ENCODE results near the gene DSCAM.

The DSCAM gene

DNA sequence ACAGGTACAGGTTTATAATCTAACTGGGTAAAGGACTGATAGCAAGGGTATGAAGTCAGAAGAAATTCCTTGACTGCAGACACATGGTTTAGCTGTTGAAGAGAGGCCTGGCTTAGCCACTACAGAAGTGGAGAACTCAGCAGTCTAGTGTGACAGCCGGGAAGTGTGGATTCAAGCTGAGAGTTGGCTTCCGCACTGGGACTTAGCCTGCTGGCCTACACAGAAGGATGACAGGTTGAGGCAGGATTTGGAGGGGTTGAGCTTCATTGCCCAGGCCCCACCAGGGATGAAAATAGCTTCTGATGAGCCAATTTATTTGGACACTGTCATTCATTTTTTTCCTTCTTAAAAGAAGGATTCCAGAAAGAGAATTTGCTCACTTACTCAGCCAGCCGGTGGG lies 695.3 kb downstream of the DSCAM start:
- no peak overlapping the region for H3K27ac ChIP-seq (ENCODE audit: low read depth, low read length)
- no peak overlapping the region for H3K4me3 ChIP-seq (ENCODE audit: low read depth in 1 of 2, low read length in 2 of 2)
- H3K9ac ChIP-seq (ENCODE audit: low read depth in 1 of 2, low read length in 2 of 2): no peak overlapping the region
- no peaks in the 10 kb centered on the region for H3K4me1 ChIP-seq (ENCODE audit: control insufficient read depth in 1 of 2, insufficient read depth in 2 of 2, low read length in 2 of 2)
- H3K36me3 ChIP-seq (ENCODE audit: control insufficient read depth in 1 of 2, insufficient read depth in 2 of 2, low read length in 2 of 2): no peaks in the 10 kb centered on the region
- no peaks in the 10 kb centered on the region for H3K9me3 ChIP-seq (ENCODE audit: control insufficient read depth in 1 of 2, low read length in 2 of 2)
- no peaks in the 10 kb centered on the region for H3K27me3 ChIP-seq (ENCODE audit: control insufficient read depth in 1 of 2, insufficient read depth in 2 of 2, low read length in 2 of 2)

DNA sequence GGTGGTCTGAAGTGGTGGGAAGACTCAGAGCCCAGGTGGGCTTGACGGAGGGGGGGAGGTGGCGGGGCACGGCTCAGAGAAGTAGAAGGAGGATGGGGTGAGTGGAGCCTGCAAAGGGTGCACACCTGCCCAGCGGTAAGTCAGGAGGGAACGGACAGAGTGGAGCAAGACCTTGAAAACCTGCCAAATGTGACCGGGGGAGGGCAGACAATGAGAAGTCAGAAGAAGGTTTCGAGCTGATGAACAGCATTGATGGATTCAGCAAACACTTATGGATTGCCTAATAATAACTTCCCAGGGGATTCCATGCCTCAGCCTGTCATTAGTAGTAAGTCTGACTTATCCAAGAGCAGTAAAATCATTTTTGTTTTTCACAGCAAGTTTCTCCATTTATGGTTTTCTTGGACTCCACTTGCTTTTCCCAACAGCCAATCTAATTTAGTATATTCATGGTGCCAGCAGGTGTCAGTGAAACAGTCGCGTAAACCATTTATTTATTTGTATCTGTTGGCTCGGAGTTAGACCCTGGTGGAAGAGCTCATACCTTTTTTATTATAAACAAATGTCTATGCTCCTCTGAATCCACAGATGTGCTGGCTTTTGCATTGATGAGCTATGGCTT lies 700.6 kb downstream of the DSCAM start:
- no peak overlapping the region for H3K9ac ChIP-seq (ENCODE audit: low read depth in 1 of 2, low read length in 2 of 2)
- H3K27me3 ChIP-seq (ENCODE audit: control insufficient read depth in 1 of 2, insufficient read depth in 2 of 2, low read length in 2 of 2): no peaks in the 10 kb centered on the region
- no peak overlapping the region for H3K4me3 ChIP-seq (ENCODE audit: low read depth in 1 of 2, low read length in 2 of 2)
- no peaks in the 10 kb centered on the region for H3K9me3 ChIP-seq (ENCODE audit: control insufficient read depth in 1 of 2, low read length in 2 of 2)
- H3K36me3 ChIP-seq (ENCODE audit: control insufficient read depth in 1 of 2, insufficient read depth in 2 of 2, low read length in 2 of 2): no peaks in the 10 kb centered on the region
- H3K27ac ChIP-seq (ENCODE audit: low read depth, low read length): no peak overlapping the region
- H3K4me1 ChIP-seq (ENCODE audit: control insufficient read depth in 1 of 2, insufficient read depth in 2 of 2, low read length in 2 of 2): no peaks in the 10 kb centered on the region

DNA sequence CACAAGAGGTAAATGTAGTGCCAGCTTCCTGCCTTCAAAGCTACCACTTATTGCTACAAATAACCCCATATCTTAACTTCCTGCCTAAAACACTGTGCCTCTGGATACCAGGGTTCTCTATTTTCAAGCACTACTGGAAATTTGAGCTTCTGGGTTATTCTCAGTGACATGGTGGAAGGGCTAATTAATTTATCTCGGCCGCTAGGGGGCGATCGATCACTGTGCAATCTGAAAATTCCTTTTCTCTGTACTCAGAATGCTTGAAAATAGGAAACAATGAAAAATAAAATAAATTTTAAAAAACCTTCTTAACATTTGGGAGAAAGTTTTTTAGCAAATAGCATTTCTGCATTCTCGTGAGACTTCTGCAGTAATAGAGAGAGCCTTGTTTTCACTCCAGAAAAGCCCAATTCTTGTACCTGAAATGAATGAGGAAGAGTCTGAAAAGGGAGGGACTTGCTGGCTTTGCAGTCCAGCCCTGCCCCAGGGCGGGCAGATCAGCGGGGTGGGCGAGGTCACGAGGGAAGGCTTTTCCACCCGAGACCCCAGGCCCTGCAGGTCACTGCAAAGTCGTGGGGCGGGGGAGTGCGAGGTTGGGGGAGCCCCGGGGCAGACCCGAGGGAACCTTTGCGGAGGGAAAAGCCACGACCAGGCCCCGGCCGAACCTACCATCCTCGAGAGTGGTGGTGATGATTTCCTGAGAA lies 703.0 kb downstream of the DSCAM start:
- no peaks in the 10 kb centered on the region for H3K4me1 ChIP-seq (ENCODE audit: control insufficient read depth in 1 of 2, insufficient read depth in 2 of 2, low read length in 2 of 2)
- H3K4me3 ChIP-seq (ENCODE audit: low read depth in 1 of 2, low read length in 2 of 2): no peak overlapping the region
- no peak overlapping the region for H3K9ac ChIP-seq (ENCODE audit: low read depth in 1 of 2, low read length in 2 of 2)
- no peak overlapping the region for H3K27ac ChIP-seq (ENCODE audit: low read depth, low read length)
- H3K9me3 ChIP-seq (ENCODE audit: control insufficient read depth in 1 of 2, low read length in 2 of 2): no peaks in the 10 kb centered on the region
- no peaks in the 10 kb centered on the region for H3K27me3 ChIP-seq (ENCODE audit: control insufficient read depth in 1 of 2, insufficient read depth in 2 of 2, low read length in 2 of 2)
- H3K36me3 ChIP-seq (ENCODE audit: control insufficient read depth in 1 of 2, insufficient read depth in 2 of 2, low read length in 2 of 2): no peaks in the 10 kb centered on the region

DNA sequence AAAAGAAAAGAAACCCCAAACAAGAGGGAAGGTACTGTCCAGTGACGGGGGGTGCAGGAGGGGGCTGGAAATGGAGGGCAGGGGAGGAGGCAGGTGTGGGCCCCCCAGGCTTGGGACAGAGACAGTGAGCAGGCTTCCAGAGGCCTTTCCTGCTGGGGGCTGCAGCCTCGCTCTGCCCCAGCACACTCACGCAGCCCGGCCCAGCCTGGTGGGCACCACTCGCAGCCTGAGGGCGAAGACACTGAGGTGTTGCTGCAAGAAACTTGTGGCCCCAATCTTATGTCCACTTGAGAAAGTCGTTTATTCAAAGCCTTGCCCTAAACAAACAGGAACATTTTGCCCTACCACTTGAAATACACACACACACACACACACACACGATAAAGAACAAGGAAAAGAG lies 705.3 kb downstream of the DSCAM start:
- H3K9me3 ChIP-seq (ENCODE audit: control insufficient read depth in 1 of 2, low read length in 2 of 2): no peaks in the 10 kb centered on the region
- H3K27me3 ChIP-seq (ENCODE audit: control insufficient read depth in 1 of 2, insufficient read depth in 2 of 2, low read length in 2 of 2): no peaks in the 10 kb centered on the region
- no peaks in the 10 kb centered on the region for H3K36me3 ChIP-seq (ENCODE audit: control insufficient read depth in 1 of 2, insufficient read depth in 2 of 2, low read length in 2 of 2)
- H3K9ac ChIP-seq (ENCODE audit: low read depth in 1 of 2, low read length in 2 of 2): no peak overlapping the region
- H3K4me1 ChIP-seq (ENCODE audit: control insufficient read depth in 1 of 2, insufficient read depth in 2 of 2, low read length in 2 of 2): no peaks in the 10 kb centered on the region
- no peak overlapping the region for H3K4me3 ChIP-seq (ENCODE audit: low read depth in 1 of 2, low read length in 2 of 2)
- H3K27ac ChIP-seq (ENCODE audit: low read depth, low read length): no peak overlapping the region

DNA sequence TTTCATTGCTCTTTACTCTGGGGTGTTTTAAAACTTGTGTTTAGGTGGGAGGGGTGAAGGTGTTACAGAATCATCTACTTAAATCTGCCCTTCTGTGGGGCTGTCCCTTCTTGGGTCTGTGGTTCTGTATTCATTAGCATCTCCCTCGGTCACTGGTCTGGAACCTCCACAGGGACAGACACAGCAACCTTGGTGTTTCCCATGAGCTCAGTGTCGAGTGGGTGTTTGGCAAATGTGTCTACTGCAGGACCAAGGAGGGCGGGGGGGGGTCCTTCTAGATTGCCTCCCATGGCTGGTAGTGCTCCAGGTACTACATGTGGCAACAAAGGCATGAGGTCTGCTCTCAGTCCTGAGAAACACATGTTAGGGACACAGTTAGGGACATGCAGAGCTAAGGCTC lies 706.3 kb downstream of the DSCAM start:
- H3K9ac ChIP-seq (ENCODE audit: low read depth in 1 of 2, low read length in 2 of 2): no peak overlapping the region
- H3K27me3 ChIP-seq (ENCODE audit: control insufficient read depth in 1 of 2, insufficient read depth in 2 of 2, low read length in 2 of 2): no peaks in the 10 kb centered on the region
- H3K27ac ChIP-seq (ENCODE audit: low read depth, low read length): no peak overlapping the region
- no peaks in the 10 kb centered on the region for H3K9me3 ChIP-seq (ENCODE audit: control insufficient read depth in 1 of 2, low read length in 2 of 2)
- no peaks in the 10 kb centered on the region for H3K36me3 ChIP-seq (ENCODE audit: control insufficient read depth in 1 of 2, insufficient read depth in 2 of 2, low read length in 2 of 2)
- H3K4me1 ChIP-seq (ENCODE audit: control insufficient read depth in 1 of 2, insufficient read depth in 2 of 2, low read length in 2 of 2): no peaks in the 10 kb centered on the region
- no peak overlapping the region for H3K4me3 ChIP-seq (ENCODE audit: low read depth in 1 of 2, low read length in 2 of 2)

DNA sequence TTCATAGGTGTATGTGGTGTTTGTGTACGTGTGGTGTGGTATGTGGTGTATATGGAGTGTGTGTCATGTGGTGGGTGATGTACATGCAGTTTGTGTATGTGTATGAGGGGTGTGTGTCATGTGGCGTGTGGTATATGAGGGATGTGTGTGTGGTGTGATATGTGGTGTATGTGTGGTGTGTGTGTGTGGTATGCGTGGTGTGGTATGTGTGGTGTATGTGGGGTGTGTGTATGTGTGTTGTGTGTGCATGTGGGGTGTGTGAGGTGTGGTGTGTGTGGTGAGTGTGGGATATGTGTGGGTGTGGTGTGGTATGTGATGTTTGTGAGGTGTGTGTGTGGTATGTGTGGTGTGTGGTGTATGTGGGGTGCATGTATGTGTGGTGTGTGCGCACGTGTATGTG lies 707.3 kb downstream of the DSCAM start:
- Histone ChIP-seq H3K36me3 (ENCODE audit: control insufficient read depth in 1 of 2, insufficient read depth in 2 of 2, low read length in 2 of 2) (no peaks in the 10 kb centered on the region), H3K9me3 (ENCODE audit: control insufficient read depth in 1 of 2, low read length in 2 of 2) (no peaks in the 10 kb centered on the region), H3K9ac (ENCODE audit: low read depth in 1 of 2, low read length in 2 of 2) (no peak overlapping the region), H3K27ac (ENCODE audit: low read depth, low read length) (no peak overlapping the region), H3K4me3 (ENCODE audit: low read depth in 1 of 2, low read length in 2 of 2) (no peak overlapping the region), H3K4me1 (ENCODE audit: control insufficient read depth in 1 of 2, insufficient read depth in 2 of 2, low read length in 2 of 2) (no peaks in the 10 kb centered on the region), H3K27me3 (ENCODE audit: control insufficient read depth in 1 of 2, insufficient read depth in 2 of 2, low read length in 2 of 2) (no peaks in the 10 kb centered on the region)

DNA sequence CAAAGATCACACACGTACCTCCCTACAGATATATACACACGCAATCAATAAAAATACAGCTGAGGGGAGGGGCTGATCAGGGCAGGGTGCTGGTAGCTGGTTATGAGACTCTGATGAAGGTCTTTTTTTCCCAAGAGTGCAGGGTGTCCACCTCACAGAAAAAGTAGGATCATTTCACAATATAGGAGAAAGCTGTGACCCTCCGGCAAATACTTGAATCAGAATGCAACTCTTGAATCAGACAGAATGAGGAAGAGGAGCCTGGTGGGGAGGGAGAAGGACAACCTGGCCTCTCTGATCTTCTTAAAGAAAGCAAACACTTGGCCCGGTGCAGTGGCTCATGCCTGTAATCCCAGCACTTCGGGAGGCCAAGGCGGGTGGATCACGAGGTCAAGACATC lies 710.4 kb downstream of the DSCAM start:
- no peak overlapping the region for H3K27ac ChIP-seq (ENCODE audit: low read depth, low read length)
- H3K36me3 ChIP-seq (ENCODE audit: control insufficient read depth in 1 of 2, insufficient read depth in 2 of 2, low read length in 2 of 2): no peaks in the 10 kb centered on the region
- H3K27me3 ChIP-seq (ENCODE audit: control insufficient read depth in 1 of 2, insufficient read depth in 2 of 2, low read length in 2 of 2): no peaks in the 10 kb centered on the region
- no peak overlapping the region for H3K9ac ChIP-seq (ENCODE audit: low read depth in 1 of 2, low read length in 2 of 2)
- H3K4me1 ChIP-seq (ENCODE audit: control insufficient read depth in 1 of 2, insufficient read depth in 2 of 2, low read length in 2 of 2): no peaks in the 10 kb centered on the region
- no peaks in the 10 kb centered on the region for H3K9me3 ChIP-seq (ENCODE audit: control insufficient read depth in 1 of 2, low read length in 2 of 2)
- H3K4me3 ChIP-seq (ENCODE audit: low read depth in 1 of 2, low read length in 2 of 2): no peak overlapping the region

DNA sequence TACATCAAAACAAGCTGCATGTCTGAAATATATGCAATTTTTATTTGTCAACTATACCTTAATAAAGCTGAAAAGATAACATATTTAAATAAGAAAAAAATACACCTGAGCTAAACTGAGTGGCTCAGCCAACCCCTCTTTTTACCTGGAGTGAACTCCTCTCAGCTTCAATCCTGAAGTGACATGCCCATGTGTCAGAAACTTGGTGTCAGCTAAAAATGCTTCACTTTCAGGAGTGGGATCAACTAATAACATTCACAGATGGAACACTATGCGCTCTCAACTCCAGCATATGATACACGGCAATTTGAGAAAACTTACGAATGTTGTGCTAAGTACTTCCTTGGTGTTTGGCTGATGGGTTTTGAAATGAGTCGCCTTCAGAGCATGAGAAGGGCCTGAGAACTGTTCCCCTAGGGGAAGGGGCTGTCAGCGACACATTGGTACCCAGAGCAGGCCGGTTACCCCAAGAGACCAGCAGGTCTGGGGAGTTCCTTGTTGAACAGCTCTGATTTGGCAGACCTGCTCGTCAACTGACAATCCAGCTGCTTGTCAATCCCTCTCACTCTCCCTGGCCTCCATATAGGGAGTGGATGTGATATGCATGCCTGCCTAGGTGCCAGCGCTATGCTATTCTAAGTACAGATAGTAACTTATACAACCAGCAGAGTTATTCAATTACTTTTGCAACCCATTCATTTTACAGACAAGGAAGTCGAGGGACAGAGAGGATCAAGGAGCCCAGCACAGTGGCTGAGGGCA lies 712.0 kb downstream of the DSCAM start:
- H3K27ac ChIP-seq (ENCODE audit: low read depth, low read length): no peak overlapping the region
- no peak overlapping the region for H3K4me3 ChIP-seq (ENCODE audit: low read depth in 1 of 2, low read length in 2 of 2)
- H3K9me3 ChIP-seq (ENCODE audit: control insufficient read depth in 1 of 2, low read length in 2 of 2): no peaks in the 10 kb centered on the region
- H3K9ac ChIP-seq (ENCODE audit: low read depth in 1 of 2, low read length in 2 of 2): no peak overlapping the region
- no peaks in the 10 kb centered on the region for H3K36me3 ChIP-seq (ENCODE audit: control insufficient read depth in 1 of 2, insufficient read depth in 2 of 2, low read length in 2 of 2)
- no peaks in the 10 kb centered on the region for H3K4me1 ChIP-seq (ENCODE audit: control insufficient read depth in 1 of 2, insufficient read depth in 2 of 2, low read length in 2 of 2)
- no peaks in the 10 kb centered on the region for H3K27me3 ChIP-seq (ENCODE audit: control insufficient read depth in 1 of 2, insufficient read depth in 2 of 2, low read length in 2 of 2)

DNA sequence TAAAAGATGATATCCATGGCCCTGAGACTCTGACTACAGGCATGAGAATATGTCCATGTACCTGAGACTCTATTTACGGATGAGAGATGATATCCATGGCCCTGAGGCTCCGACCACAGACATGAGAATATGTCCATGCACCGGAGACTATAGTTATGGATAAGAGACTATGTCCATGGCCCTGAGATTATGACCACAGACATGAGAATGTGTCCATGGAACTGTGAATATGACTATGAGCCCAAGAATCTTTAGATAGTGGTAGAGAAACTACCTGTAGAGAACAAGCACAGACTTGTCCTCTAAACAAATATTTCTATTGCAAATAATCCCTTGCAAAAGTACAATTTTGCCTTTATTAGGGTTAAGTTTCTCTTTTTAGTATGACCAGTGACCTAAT lies 716.5 kb downstream of the DSCAM start:
- Histone ChIP-seq H3K4me1 (ENCODE audit: control insufficient read depth in 1 of 2, insufficient read depth in 2 of 2, low read length in 2 of 2) (no peaks in the 10 kb centered on the region), H3K27me3 (ENCODE audit: control insufficient read depth in 1 of 2, insufficient read depth in 2 of 2, low read length in 2 of 2) (no peaks in the 10 kb centered on the region), H3K4me3 (ENCODE audit: low read depth in 1 of 2, low read length in 2 of 2) (no peak overlapping the region), H3K36me3 (ENCODE audit: control insufficient read depth in 1 of 2, insufficient read depth in 2 of 2, low read length in 2 of 2) (no peaks in the 10 kb centered on the region), H3K9me3 (ENCODE audit: control insufficient read depth in 1 of 2, low read length in 2 of 2) (no peaks in the 10 kb centered on the region), H3K27ac (ENCODE audit: low read depth, low read length) (no peak overlapping the region), H3K9ac (ENCODE audit: low read depth in 1 of 2, low read length in 2 of 2) (no peak overlapping the region)

DNA sequence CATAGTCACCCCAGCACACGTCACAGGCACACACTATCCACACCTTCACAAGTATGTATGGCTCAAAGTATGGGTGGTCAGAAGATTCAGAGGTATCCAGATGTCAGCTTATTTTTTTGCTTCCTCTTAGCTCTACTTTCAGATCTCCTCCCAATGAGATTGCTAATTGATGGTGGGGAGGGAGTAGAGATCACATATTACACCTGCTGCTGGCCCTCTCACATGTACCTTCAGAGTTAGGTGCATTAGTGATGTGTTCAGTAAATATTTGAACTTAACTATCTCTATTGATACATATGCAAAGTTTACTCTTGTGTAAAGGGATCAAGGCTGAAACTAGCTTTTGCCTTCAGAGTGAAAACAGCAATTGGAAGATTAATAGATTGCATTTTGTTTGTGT lies 717.1 kb downstream of the DSCAM start:
- H3K27ac ChIP-seq (ENCODE audit: low read depth, low read length): no peak overlapping the region

More for the DNA sequence above, 717.1 kb downstream of the DSCAM start:
- Histone ChIP-seq H3K4me3 (ENCODE audit: low read depth in 1 of 2, low read length in 2 of 2) (no peak overlapping the region), H3K36me3 (ENCODE audit: control insufficient read depth in 1 of 2, insufficient read depth in 2 of 2, low read length in 2 of 2) (no peaks in the 10 kb centered on the region), H3K27me3 (ENCODE audit: control insufficient read depth in 1 of 2, insufficient read depth in 2 of 2, low read length in 2 of 2) (no peaks in the 10 kb centered on the region), H3K9ac (ENCODE audit: low read depth in 1 of 2, low read length in 2 of 2) (no peak overlapping the region), H3K9me3 (ENCODE audit: control insufficient read depth in 1 of 2, low read length in 2 of 2) (no peaks in the 10 kb centered on the region), H3K4me1 (ENCODE audit: control insufficient read depth in 1 of 2, insufficient read depth in 2 of 2, low read length in 2 of 2) (no peaks in the 10 kb centered on the region)

Measured in duodenal mucosa (tissue), 2 donors.